ENCODE results near the gene TNFRSF19.

GRCh38 chr13:23631311-23632047 lies 61.3 kb downstream of the TNFRSF19 start:
- TF ChIP-seq ZNF274 (IDR thresholded peaks at IDR 0.05; ENCODE audit: low read depth, low read length): no peak
- TF ChIP-seq YY1 (IDR thresholded peaks at IDR 0.05; ENCODE audit: insufficient read depth, insufficient read length): no peak
- TF ChIP-seq SUZ12 (IDR thresholded peaks at IDR 0.05; ENCODE audit: extremely low read depth, insufficient read depth, insufficient read length): no peak

Data from NT2/D1 (cell line).